SK-MEL-5 (cell line): ENCODE measurements around the gene CLMP. TPM values are rescaled to one million over a fixed set of nuclear protein-coding genes. Genes with fewer than 3 reads are reported as not detected.
"Not testable (repeated sequence)": the region's sequence is repeated elsewhere in the genome, so short reads cannot be mapped to it uniquely, and the experiment has no call there.

Source experiments
- DNase-seq: peaks from one replicate; pipeline ENCODE4 v3.0.0-alpha.2; 2016; ENCODE audit warnings: low read depth, low spot score
- in situ Hi-C: cut with HindIII; loops from 2 replicates; pipeline ENCODE4 v1.10.0; 2016; ENCODE audit warnings: low sequenced_read_pairs, high pct_unique_total_duplicates, low pct_unique_long_range_greater_than_20kb
- total RNA-seq: library from RNA; depleted of rRNA; stranded (reverse); fragments of >200 nt; shearing (Covaris generic); gene quantifications from 2 replicates; pipeline ENCODE4 v1.2.3, GENCODE V29; 2014

The CLMP gene
- total RNA-seq, 1 experiment from 2014 or later: not detected

GRCh38 chr11:123221584-123221983 is 26.5 kb upstream of the CLMP start:
- no peak for DNase-seq
- in situ Hi-C loops: no loop called here

- in situ Hi-C loops: no loop called here
- DNase-seq: no peak
These were observed 26.1 kb upstream of the CLMP start for GRCh38 chr11:123221096-123221561.

- in situ Hi-C loops: no loop called here
- no peak for DNase-seq
These were observed 24.1 kb upstream of the CLMP start for GRCh38 chr11:123219066-123219690.

DNA sequence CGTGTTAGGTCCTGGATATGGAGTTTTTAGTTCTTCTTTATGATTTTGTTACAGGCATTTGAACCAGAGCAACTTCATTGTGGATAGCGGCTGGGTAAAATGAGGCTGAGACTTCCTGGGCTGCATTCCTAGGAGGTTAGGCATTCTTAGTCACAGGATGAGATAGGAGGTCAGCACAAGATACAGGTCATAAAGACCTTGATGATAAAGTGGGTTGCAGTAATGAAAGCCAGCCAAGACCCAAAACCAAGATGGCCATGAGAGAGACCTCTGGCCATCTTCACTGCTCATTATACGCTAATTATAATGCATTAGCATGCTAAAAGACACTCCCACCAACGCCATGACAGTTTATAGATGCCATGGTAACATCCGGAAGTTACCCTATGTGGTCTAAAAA is 23.4 kb upstream of the CLMP start:
- no peak for DNase-seq
- in situ Hi-C loops: no loop called here

- in situ Hi-C loops: no loop called here
- no peak for DNase-seq
These were observed 22.8 kb upstream of the CLMP start for GRCh38 chr11:123217897-123218296.

- DNase-seq: no peak
- in situ Hi-C loops: no loop called here
These were observed 21.2 kb upstream of the CLMP start for GRCh38 chr11:123216249-123216648.

DNA sequence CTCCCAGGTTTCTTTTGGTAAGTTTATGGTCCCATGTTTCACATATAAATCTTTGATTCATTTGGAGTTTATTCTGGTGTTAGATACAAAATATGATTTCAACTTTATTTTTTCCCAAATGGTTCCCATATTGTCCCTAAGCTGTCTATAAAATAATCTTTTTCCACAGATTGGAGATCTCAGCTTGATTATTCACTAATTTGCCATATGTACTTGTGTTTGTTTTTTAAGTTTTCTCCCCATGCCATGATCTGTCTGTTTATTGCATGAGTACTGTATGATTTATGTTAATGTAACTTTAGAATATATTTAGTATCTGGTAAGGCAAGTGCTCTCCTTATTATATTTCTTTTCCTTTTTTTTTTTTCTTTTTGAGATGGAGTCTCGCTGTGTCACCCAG is 19.9 kb upstream of the CLMP start:
- DNase-seq: no peak
- in situ Hi-C loops: no loop called here

- in situ Hi-C loops: no loop called here
- DNase-seq: no peak
These were observed 19.3 kb upstream of the CLMP start for GRCh38 chr11:123214396-123214795.

- DNase-seq: no peak
- in situ Hi-C loops: no loop called here
These were observed 18.3 kb upstream of the CLMP start for GRCh38 chr11:123213307-123213771.

- in situ Hi-C loops: no loop called here
- no peak for DNase-seq
These were observed 17.4 kb upstream of the CLMP start for GRCh38 chr11:123212406-123212805.

DNA sequence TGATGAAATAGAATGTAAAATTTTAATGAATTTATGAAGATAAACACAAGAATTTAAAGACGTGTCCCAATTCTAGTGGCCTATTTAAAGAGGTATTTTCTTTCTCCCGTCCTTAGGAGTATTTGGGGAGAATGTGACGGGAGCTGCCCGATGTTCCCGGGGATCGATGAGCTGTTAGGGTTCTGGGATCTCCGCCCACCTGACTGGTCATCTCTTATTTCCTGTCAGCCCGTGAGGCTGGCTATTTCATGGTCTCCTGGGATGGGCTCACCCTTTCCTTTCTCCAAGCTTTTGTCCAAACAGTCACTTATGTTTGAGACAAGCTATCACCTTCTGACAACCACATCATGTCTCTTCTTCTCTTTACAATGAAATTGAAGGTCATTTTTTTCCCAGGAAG is 16.9 kb upstream of the CLMP start:
- DNase-seq: no peak

DNA sequence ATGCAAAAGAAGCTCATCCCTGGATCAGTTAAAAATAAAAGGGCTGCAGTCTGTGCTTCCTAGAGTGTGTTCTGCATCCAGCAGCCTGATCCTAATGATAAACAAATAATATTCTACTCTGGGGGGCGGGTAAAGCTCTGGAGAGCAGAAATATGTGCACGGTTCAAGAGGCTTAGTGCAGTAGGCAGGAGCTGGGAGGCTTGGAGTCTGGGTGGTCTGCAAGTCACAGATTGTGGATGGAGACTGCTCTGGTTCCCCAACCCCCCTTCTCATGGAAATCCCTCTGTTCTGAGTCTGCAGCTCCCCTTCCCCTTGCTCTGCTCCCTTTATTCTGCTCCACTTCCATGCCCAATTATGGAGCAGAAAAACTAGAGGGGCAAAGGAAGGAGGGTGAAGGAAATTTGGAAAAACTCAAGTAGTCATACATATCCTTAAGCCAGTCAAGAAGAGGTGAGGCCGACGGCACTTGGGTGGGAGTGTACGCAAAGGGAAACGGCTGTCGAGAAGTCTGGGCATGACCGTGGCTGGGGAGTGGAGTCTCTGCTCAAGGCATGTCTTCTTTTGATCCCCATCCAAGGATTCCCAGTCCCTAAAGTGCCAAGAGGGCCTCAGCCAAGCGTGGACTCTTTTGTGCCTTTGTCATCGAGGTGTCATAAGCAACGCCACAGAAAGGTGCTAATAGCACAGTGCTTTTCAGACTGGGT is 16.3 kb upstream of the CLMP start:
- no peak for DNase-seq
- in situ Hi-C loops: no loop called here

More for the DNA sequence above, 16.9 kb upstream of the CLMP start:
- in situ Hi-C loops: no loop called here

DNA sequence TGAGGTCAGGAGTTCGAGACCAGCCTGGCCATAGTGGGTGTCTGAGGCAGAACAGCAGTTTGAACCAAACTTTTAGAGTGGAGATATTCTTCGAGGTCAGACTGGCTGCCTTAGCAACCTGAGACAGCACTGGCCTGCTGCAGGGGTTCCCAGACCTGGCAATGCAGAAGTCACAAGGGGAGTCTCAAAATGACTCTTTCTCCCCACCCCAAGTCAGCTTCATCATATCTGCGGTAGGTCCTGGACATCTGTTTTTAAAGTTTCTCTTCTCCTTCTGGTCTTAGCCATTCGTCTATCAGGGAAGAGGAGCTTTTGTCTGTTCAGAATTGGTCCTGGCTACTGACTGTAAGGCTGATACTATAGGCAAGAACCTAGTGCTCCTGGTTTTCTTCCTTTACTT is 14.5 kb upstream of the CLMP start:
- no peak for DNase-seq
- in situ Hi-C loops: no loop called here

GRCh38 chr11:123206791-123207434 is 11.9 kb upstream of the CLMP start:
- in situ Hi-C loops: no loop called here
- no peak for DNase-seq

- in situ Hi-C loops, DNase-seq: not testable (repeated sequence)
These were observed 11.0 kb upstream of the CLMP start for GRCh38 chr11:123206055-123206454.

- in situ Hi-C loops: no loop called here
- DNase-seq: no peak
These were observed 8.9 kb upstream of the CLMP start for GRCh38 chr11:123203934-123204333.

- in situ Hi-C loops: no loop called here
- no peak for DNase-seq
These were observed 8.4 kb upstream of the CLMP start for GRCh38 chr11:123203471-123203870.

- in situ Hi-C loops: no loop called here
- DNase-seq: peak; percentile 8
These were observed 7.4 kb upstream of the CLMP start for GRCh38 chr11:123202155-123203151.
